ENCODE results near the gene SOX10.

SOX10 gene

GRCh38 chr22:37930270-37930951 lies 53.9 kb downstream of the SOX10 start:
- no peak for DNase-seq (ENCODE audit: low read depth in 2 of 2)

GRCh38 chr22:37929390-37929789 lies 55.0 kb downstream of the SOX10 start:
- no peak for DNase-seq (ENCODE audit: low read depth in 2 of 2)

- DNase-seq (ENCODE audit: low read depth in 2 of 2): no peak
Measured at GRCh38 chr22:37927637-37927936, 56.8 kb downstream of the SOX10 start.

- no peak for DNase-seq (ENCODE audit: low read depth in 2 of 2)
Measured at GRCh38 chr22:37926771-37927636, 57.4 kb downstream of the SOX10 start.

- DNase-seq (ENCODE audit: low read depth in 2 of 2): no peak
Measured at GRCh38 chr22:37926358-37926757, 58.0 kb downstream of the SOX10 start.

- DNase-seq (ENCODE audit: low read depth in 2 of 2): no peak
Measured at GRCh38 chr22:37925767-37926166, 58.6 kb downstream of the SOX10 start.

- no peak for DNase-seq (ENCODE audit: low read depth in 2 of 2)
Measured at GRCh38 chr22:37925330-37925729, 59.0 kb downstream of the SOX10 start.

GRCh38 chr22:37924386-37925065 lies 59.8 kb downstream of the SOX10 start:
- DNase-seq (ENCODE audit: low read depth in 2 of 2): no peak

GRCh38 chr22:37923927-37924326 lies 60.4 kb downstream of the SOX10 start:
- DNase-seq (ENCODE audit: low read depth in 2 of 2): no peak
